C4-2B (cell line): ENCODE results near the gene GADL1.

Experiments
- CTCF ChIP-seq: fragments of 450-650 bp; conservative IDR thresholded peaks from 2 replicates; pipeline ENCODE4 v1.5.1; 2017; ENCODE audit warnings: mild to moderate bottlenecking
- ZFX ChIP-seq: fragments of 450-650 bp; IDR thresholded peaks from 2 replicates; pipeline ENCODE4 v1.6.1; 2017

- TF ChIP-seq CTCF (no peak), ZFX (no peak)
Measured at GRCh38 chr3:30704931-30705890, 189.2 kb downstream of the GADL1 start.
